B cell (primary cell): ENCODE data around the gene LMO7. TPM values are rescaled to one million over a fixed set of nuclear protein-coding genes. Genes with fewer than 3 reads are reported as not detected.
"Not testable (repeated sequence)": the region's sequence is repeated elsewhere in the genome, so short reads cannot be mapped to it uniquely, and the experiment has no call there.

Experiments
- ATAC-seq: fragments of 200-7000 bp; cut with Tn5 transposase; one replicate; pipeline ENCODE4 v1.10.0; 2021; ENCODE audit warnings: low read depth, mild to moderate bottlenecking, moderate number of reproducible peaks, moderate library complexity
- CTCF ChIA-PET: fragments of 350-600 bp; sonication (Branson Sonifier 250); formaldehyde crosslinking; loops from one replicate; lab custom pipeline; 2021; ENCODE audit warnings: antibody characterized with exemption, inconsistent platforms; lab: Charles Lee
- POLR2A ChIA-PET: fragments of 350-600 bp; sonication (Branson Sonifier 250); formaldehyde crosslinking; loops from one replicate; lab custom pipeline; 2021; ENCODE audit warnings: antibody characterized with exemption; lab: Charles Lee
- DNase-seq: peaks from one replicate; pipeline ENCODE4 v3.0.0; 2013
- H2AFZ ChIP-seq: 2 replicates; pipeline ENCODE4 v1.6.1; 2012; ENCODE audit warnings: mild to moderate bottlenecking, low read depth, low read length; ENCODE audit not compliant: insufficient read depth, poor library complexity, severe bottlenecking
- H3K27ac ChIP-seq, 2 donors: 1 replicate in 1 of 2; 2 replicates in 1 of 2; pipeline ENCODE4 v1.5.1; 2012 to 2013; ENCODE audit warnings: low read length in 2 of 2, mild to moderate bottlenecking in 2 of 2, moderate library complexity in 1 of 2
- H3K27me3 ChIP-seq, 4 experiments: fragments of 200-600 bp in 1 of 4; sonication (generic) in 1 of 4; replicated peaks in 1 of 4; 1 replicate in 2 of 4; 2 replicates in 2 of 4; pipeline versions ENCODE4 v1.6.1 to v1.7.0; 2013 to 2016; ENCODE audit warnings: low read length in 3 of 4, mild to moderate bottlenecking in 2 of 4, mixed read lengths in 1 of 4, moderate library complexity in 1 of 4; ENCODE audit not compliant: insufficient read depth in 4 of 4, control insufficient read depth in 3 of 4; ENCODE audit errors: control extremely low read depth in 1 of 4
- H3K36me3 ChIP-seq, 2 experiments: replicated peaks in 1 of 2; 1 replicate in 1 of 2; 2 replicates in 1 of 2; pipeline versions ENCODE4 v1.6.1 to v1.7.1; 2013; ENCODE audit warnings: low read length in 1 of 2; ENCODE audit not compliant: insufficient read depth in 2 of 2, control insufficient read depth in 1 of 2; ENCODE audit errors: control extremely low read depth in 1 of 2, extremely low read depth in 1 of 2
- H3K4me1 ChIP-seq, 2 donors: fragments of 200-600 bp in 1 of 2; sonication (generic) in 1 of 2; 1 replicate in 1 of 2; 2 replicates in 1 of 2; pipeline versions ENCODE4 v1.5.1 to v1.6.1; 2013 to 2017; ENCODE audit warnings: low read length in 2 of 2; ENCODE audit not compliant: control insufficient read depth in 2 of 2, insufficient read depth in 2 of 2
- H3K4me2 ChIP-seq: replicated peaks from 2 replicates; pipeline ENCODE3; 2012; ENCODE audit warnings: mild to moderate bottlenecking, low read depth, low read length; ENCODE audit not compliant: poor library complexity, severe bottlenecking
- H3K4me3 ChIP-seq, 5 experiments: fragments of 200-600 bp in 1 of 5; sonication (generic) in 1 of 5; 1 replicate in 3 of 5; 2 replicates in 2 of 5; pipeline versions ENCODE4 v1.5.1 to v1.7.0; 2011 to 2016; ENCODE audit warnings: low read length in 4 of 5, mild to moderate bottlenecking in 4 of 5, low read depth in 2 of 5, control low read depth in 1 of 5, moderate library complexity in 1 of 5; ENCODE audit not compliant: insufficient read depth in 1 of 5; ENCODE audit errors: control extremely low read depth in 1 of 5, extremely low read depth in 1 of 5
- H3K79me2 ChIP-seq: fragments of 200-600 bp; sonication (generic); one replicate; pipeline ENCODE4 v1.6.0; 2016; ENCODE audit warnings: low read length; ENCODE audit not compliant: control insufficient read depth, insufficient read depth
- H3K9ac ChIP-seq: fragments of 200-600 bp; sonication (generic); 2 replicates; pipeline ENCODE4 v1.6.1; 2017; ENCODE audit warnings: mild to moderate bottlenecking, low read length, moderate library complexity
- H3K9me3 ChIP-seq, 3 donors: one replicate each; pipeline versions ENCODE4 v1.6.1 to v1.7.1; 2013; ENCODE audit warnings: low read length in 2 of 3; ENCODE audit not compliant: control insufficient read depth in 2 of 3, insufficient read depth in 1 of 3; ENCODE audit errors: control extremely low read depth in 1 of 3
- H4K20me1 ChIP-seq: 2 replicates; pipeline ENCODE4 v1.6.0; 2012; ENCODE audit warnings: mild to moderate bottlenecking, low read length; ENCODE audit not compliant: insufficient read depth, control insufficient read depth, poor library complexity, severe bottlenecking
- H3K27ac Mint-ChIP-seq: one replicate; pipeline ENCODE4 v1.8.0; 2021; ENCODE audit warnings: mixed read lengths
- H3K27me3 Mint-ChIP-seq: one replicate; pipeline ENCODE4 v1.8.0; 2021; ENCODE audit warnings: mixed read lengths
- H3K4me1 Mint-ChIP-seq: one replicate; pipeline ENCODE4 v1.8.0; 2021; ENCODE audit warnings: mixed read lengths
- H3K4me3 Mint-ChIP-seq: one replicate; pipeline ENCODE4 v1.8.0; 2021; ENCODE audit warnings: mixed read lengths
- H3K9me3 Mint-ChIP-seq: one replicate; pipeline ENCODE4 v1.8.0; 2022; ENCODE audit warnings: mixed read lengths; ENCODE audit not compliant: insufficient read depth
- EZH2 ChIP-seq: IDR thresholded peaks from 2 replicates; pipeline ENCODE4 v1.6.1; 2012; ENCODE audit warnings: borderline replicate concordance, low read depth, mild to moderate bottlenecking, moderate library complexity, low read length; ENCODE audit not compliant: insufficient read depth, poor library complexity, severe bottlenecking
- WGBS: methylation state at CpG from one replicate; pipeline ENCODE4 v1.1.5; 2013; ENCODE audit warnings: missing lambda C conversion rate; ENCODE audit not compliant: insufficient coverage; 5-methylcytosine and 5-hydroxymethylcytosine counted together
- intact Hi-C: fragments of 100-400 bp; cut with micrococcal nuclease; formaldehyde crosslinking; loops from one replicate; pipeline ENCODE4 v1.10.0; 2022
- polyA plus RNA-seq: library from polyadenylated mRNA; depleted of rRNA; stranded (reverse); fragments of >200 nt; gene quantifications from 2 replicates; pipeline ENCODE4 v1.2.3, GENCODE V29; 2012
- total RNA-seq, 2 donors: library from RNA; stranded (reverse); fragments of 120-200 nt in 1 of 2; gene quantifications; 1 replicate in 1 of 2; 2 replicates in 1 of 2; pipeline versions ENCODE4 v1.2.3 to v1.2.4, GENCODE V29; 2013 to 2022
- TF ChIP-seq, protein P1 (sequence below): fragments of 200-600 bp; IDR thresholded peaks from one replicate; pipeline ENCODE4 v1.8.0; 2022; ENCODE audit warnings: antibody characterized with exemption, mild to moderate bottlenecking

Gene LMO7
- total and polyA plus RNA-seq, 2 donors (not counting 1 experiment from before 2014, with no cell fraction given): 7.8 to 17.4 TPM

DNA sequence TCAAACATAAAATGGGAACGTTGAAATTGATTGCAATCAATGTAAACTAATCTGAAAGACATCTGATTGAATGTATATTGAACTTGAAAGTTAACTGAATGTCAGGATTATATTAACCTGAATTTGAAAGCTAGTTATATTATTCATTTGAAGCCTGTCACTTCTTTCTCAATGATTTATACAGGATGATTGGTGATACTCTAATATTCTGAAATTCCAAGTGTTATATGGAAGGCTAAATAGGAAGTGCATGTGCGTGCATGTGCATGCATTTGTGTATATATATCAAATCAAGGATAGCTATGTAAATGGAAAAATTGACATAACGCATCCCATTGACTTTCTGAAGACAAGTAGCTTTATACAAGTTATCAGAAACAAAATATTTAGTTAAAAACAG is 143.3 kb downstream of the LMO7 start:
- intact Hi-C loops: no loop called here
- ATAC-seq: no peak
- H2AFZ ChIP-seq: no peak overlapping the region
- peaks cover 5% of the 10 kb centered on the region for H3K9me3 Mint-ChIP-seq
- DNase-seq: no peak
- no peak overlapping the region for H3K27ac ChIP-seq
- no peaks in the 10 kb centered on the region for H3K4me1 Mint-ChIP-seq
- ChIA-PET POLR2A (no interaction called here), CTCF (no interaction called here)
- WGBS: no CpG with 5 or more reads among the region's 3 CpGs
- TF ChIP-seq, protein P1, sequence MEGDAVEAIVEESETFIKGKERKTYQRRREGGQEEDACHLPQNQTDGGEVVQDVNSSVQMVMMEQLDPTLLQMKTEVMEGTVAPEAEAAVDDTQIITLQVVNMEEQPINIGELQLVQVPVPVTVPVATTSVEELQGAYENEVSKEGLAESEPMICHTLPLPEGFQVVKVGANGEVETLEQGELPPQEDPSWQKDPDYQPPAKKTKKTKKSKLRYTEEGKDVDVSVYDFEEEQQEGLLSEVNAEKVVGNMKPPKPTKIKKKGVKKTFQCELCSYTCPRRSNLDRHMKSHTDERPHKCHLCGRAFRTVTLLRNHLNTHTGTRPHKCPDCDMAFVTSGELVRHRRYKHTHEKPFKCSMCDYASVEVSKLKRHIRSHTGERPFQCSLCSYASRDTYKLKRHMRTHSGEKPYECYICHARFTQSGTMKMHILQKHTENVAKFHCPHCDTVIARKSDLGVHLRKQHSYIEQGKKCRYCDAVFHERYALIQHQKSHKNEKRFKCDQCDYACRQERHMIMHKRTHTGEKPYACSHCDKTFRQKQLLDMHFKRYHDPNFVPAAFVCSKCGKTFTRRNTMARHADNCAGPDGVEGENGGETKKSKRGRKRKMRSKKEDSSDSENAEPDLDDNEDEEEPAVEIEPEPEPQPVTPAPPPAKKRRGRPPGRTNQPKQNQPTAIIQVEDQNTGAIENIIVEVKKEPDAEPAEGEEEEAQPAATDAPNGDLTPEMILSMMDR: no peak
- TF ChIP-seq EZH2: no peak
- no peaks in the 10 kb centered on the region for H3K27me3 Mint-ChIP-seq
- H3K4me1 ChIP-seq: no peaks in the 10 kb centered on the region
- H4K20me1 ChIP-seq: no peaks in the 10 kb centered on the region
- H3K4me3 ChIP-seq: no peak overlapping the region
- no peaks in the 10 kb centered on the region for H3K79me2 ChIP-seq
- no peaks in the 10 kb centered on the region for H3K36me3 ChIP-seq
- H3K4me3 Mint-ChIP-seq: no peak overlapping the region
- H3K27ac Mint-ChIP-seq: no peak overlapping the region
- H3K9ac ChIP-seq: no peak overlapping the region
- no peak overlapping the region for H3K4me2 ChIP-seq
- H3K27me3 ChIP-seq: no peaks in the 10 kb centered on the region
- H3K9me3 ChIP-seq: peaks cover 0 to 9% (median 1%) of the 10 kb centered on the region in 3 donors

DNA sequence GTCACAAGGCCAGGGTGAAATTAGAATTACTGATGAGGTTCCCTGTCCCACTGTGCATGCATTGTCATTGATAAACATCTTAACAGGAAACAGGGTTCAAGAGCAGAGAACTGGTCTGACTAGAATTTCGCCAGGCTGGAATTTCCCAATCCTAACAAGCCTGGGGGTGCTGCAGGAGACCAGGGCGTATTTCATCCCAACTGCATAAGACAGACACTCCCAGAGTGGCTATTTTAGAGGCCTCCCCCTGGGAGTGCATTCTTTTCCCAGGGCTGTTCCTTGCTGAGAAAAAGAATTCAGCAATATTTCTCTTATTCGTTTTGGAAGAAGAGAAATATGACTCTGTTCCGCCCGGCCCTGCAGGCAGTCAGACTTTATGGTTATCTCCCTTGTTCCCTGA is 144.0 kb downstream of the LMO7 start:
- H3K9me3 ChIP-seq, H2AFZ ChIP-seq, H3K27me3 ChIP-seq, H3K9me3 Mint-ChIP-seq, H3K27me3 Mint-ChIP-seq, H3K79me2 ChIP-seq, CTCF ChIA-PET, H3K4me1 ChIP-seq, H3K4me1 Mint-ChIP-seq, DNase-seq, H3K27ac ChIP-seq, H3K4me3 Mint-ChIP-seq, H3K27ac Mint-ChIP-seq, H3K4me2 ChIP-seq, H4K20me1 ChIP-seq, intact Hi-C loops, H3K36me3 ChIP-seq, POLR2A ChIA-PET, H3K4me3 ChIP-seq, ATAC-seq, H3K9ac ChIP-seq: not testable (repeated sequence)
- 100% methylated on average over 5 of the region's 5 CpGs for WGBS
